Hepatocyte (in vitro differentiated cells): ENCODE results near the gene USP11.

Experiments used
- EZH2 ChIP-seq: fragments of 200-600 bp; sonication (generic); IDR thresholded peaks from 2 replicates; pipeline ENCODE4 v1.6.1; 2016; ENCODE audit warnings: antibody characterized with exemption, mild to moderate bottlenecking, borderline replicate concordance
- TF ChIP-seq, protein P1 (sequence below): fragments of 200-600 bp; sonication (generic); IDR thresholded peaks from 2 replicates; pipeline ENCODE4 v1.5.1; 2016; ENCODE audit warnings: antibody characterized with exemption, mild to moderate bottlenecking; ENCODE audit not compliant: poor library complexity

DNA sequence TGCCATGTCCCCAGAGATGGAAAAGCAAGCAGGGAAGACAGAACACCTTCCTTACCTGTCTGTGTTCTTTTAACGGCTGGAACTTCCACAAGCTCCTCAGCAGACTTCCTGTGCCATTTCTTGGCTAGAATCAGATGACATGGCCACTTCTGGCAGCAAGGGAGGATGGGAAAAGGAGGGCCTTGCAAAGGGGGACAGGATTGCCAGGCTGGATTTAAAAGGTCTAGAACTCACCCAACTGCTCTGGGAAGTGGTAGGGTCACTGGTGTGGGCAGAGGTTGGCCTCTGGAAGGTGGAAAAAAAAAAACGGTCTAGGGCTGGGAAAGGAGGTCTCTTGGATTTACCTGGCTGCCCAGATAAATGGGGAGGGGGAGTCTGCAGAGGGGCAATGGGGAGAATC, 1.6 kb upstream of the USP11 start:
- TF ChIP-seq, protein P1, sequence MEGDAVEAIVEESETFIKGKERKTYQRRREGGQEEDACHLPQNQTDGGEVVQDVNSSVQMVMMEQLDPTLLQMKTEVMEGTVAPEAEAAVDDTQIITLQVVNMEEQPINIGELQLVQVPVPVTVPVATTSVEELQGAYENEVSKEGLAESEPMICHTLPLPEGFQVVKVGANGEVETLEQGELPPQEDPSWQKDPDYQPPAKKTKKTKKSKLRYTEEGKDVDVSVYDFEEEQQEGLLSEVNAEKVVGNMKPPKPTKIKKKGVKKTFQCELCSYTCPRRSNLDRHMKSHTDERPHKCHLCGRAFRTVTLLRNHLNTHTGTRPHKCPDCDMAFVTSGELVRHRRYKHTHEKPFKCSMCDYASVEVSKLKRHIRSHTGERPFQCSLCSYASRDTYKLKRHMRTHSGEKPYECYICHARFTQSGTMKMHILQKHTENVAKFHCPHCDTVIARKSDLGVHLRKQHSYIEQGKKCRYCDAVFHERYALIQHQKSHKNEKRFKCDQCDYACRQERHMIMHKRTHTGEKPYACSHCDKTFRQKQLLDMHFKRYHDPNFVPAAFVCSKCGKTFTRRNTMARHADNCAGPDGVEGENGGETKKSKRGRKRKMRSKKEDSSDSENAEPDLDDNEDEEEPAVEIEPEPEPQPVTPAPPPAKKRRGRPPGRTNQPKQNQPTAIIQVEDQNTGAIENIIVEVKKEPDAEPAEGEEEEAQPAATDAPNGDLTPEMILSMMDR = no peak
- TF ChIP-seq EZH2 = no peak
